Thyroid gland (tissue), 4 donors: ENCODE measurements around the gene YPEL1.

Source experiments
- CTCF ChIP-seq, 6 experiments: fragments of 200-600 bp in 3 of 6; fragments of 450-650 bp in 3 of 6; sonication (generic) in 3 of 6; IDR thresholded peaks; one replicate each; pipeline ENCODE4 v1.5.1; 2016 to 2019; ENCODE audit warnings: antibody characterized with exemption in 6 of 6, mild to moderate bottlenecking in 2 of 6, inconsistent platforms in 1 of 6, moderate library complexity in 1 of 6
- POLR2A ChIP-seq, 2 donors: fragments of 450-650 bp; IDR thresholded peaks; one replicate each; pipeline ENCODE4 v1.6.1; 2017; ENCODE audit warnings: antibody characterized with exemption in 2 of 2, mild to moderate bottlenecking in 2 of 2, moderate library complexity in 1 of 2

GRCh38 chr22:21745948-21746347, 10.4 kb upstream of the YPEL1 start:
- TF ChIP-seq CTCF (IDR thresholded peaks at IDR 0.05) (no peak), POLR2A (IDR thresholded peaks at IDR 0.05) (no peak)
